RKO (cell line): Measurements from ENCODE around the gene RAMP3.
A peak's percentile ranks its signal among the peaks of the same experiment; 100 is the strongest.
"Not testable (repeated sequence)": the region's sequence is repeated elsewhere in the genome, so short reads cannot be mapped to it uniquely, and the experiment has no call there.

Source experiments
- DNase-seq: peaks from one replicate; pipeline ENCODE4 v3.0.0-alpha.2; 2016; ENCODE audit warnings: low spot score

RAMP3 gene

GRCh38 chr7:45196374-45196773 is 38.8 kb downstream of the RAMP3 start:
- DNase-seq = no peak

DNA sequence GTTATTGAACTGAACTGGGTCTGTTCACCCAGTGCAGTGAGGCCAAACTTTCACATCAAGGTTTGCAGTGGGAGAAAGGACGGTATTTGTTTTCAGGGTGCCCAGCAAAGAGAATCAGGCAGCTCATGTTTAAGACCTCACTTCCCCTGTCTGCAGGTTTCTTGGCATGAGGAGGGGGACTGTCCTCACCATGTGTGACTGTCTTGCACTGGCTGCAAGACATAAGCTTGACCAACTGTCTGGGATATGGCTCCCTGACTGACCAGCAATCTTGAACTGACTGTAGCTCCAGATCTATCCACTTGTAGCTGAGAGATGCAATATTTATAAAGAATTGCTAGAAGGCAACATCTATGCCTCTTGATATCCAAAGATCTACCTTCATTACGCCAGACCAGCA is 39.9 kb downstream of the RAMP3 start:
- DNase-seq = no peak

GRCh38 chr7:45198986-45199385 is 41.4 kb downstream of the RAMP3 start:
- no peak for DNase-seq

DNA sequence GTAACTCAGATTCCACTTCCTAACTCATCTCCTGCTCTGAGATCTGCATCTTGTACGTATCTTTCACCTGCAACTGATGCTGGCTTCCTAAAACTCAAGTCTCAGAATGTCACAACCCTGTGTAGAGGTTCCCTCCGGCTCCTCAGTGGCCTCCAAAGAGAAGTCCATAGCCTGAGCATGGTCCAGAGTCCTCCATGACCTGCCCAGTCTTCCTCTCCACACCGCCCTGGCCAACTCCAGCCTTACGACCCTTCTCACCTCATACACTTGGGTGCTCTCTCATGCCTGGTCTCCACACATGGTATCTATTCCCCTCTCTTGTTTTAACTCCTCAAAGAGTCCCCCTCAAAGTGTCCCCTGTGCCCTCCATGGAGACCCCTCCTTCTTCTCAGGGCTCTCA is 41.9 kb downstream of the RAMP3 start:
- no peak for DNase-seq

DNA sequence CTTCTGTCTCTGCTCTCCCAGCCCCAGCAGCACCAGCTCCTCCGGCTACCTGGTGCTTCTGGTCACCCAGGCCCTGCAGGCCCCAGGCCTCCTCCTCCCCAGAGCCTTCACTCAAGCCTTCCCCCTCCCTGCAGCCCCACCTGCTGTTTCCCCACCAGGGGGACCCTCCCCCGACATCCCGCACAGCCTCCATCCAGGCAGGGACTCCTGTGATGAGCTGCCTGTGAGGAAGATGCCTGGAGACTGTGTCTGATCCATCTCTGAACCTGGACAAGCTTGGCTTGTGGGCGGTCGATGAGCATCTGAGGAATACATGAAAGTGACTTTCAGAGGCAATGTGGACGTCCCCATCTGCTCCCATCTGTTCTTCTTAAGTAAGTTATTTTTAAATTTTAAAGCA is 45.0 kb downstream of the RAMP3 start:
- no peak for DNase-seq

- no peak for DNase-seq
These were observed 45.4 kb downstream of the RAMP3 start for GRCh38 chr7:45203036-45203435.

DNA sequence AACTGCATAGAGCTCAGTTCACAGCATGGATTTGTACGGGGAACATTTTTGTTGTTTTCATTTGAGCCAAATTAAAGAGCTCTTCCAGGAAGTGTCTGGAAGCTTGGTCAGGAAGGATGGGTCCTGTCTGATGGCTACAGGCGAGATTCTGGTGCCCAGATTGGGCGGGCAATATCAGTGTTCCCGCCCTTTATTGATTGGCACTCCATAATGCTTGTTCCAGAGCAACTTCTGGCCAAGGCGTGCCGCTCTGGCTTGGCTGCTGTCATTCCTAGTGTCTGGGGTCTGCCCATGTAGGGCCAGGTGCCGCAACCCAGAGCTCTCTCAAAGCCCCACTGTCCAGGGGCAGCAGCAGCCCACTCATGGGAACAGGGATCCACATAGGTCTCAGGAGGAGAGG is 45.9 kb downstream of the RAMP3 start:
- DNase-seq = no peak

- DNase-seq = no peak
These were observed 46.4 kb downstream of the RAMP3 start for GRCh38 chr7:45203936-45204445.

- DNase-seq = not testable (repeated sequence)
These were observed 48.7 kb downstream of the RAMP3 start for GRCh38 chr7:45206266-45206665.

GRCh38 chr7:45209909-45210308 is 52.3 kb downstream of the RAMP3 start:
- not testable (repeated sequence) for DNase-seq

DNA sequence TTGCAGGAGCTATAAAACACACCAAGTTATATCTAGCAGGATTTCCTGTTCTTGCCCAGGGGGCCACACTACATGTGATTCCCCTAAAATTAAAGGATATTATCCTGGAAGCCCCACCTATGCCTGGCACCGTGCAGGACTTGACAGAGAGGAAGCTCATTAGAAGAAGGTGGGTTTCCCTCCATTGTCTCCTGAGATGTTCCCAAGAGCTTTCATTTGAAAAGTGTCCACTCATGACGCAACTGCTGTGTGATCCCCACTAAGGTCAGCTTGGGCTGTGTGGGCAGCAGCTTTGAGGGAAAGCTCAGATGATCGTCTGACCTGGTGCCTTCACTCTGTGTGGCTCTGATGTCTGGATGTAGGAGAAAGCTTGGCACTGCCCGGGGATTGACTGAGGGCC is 53.5 kb downstream of the RAMP3 start:
- DNase-seq = no peak

DNA sequence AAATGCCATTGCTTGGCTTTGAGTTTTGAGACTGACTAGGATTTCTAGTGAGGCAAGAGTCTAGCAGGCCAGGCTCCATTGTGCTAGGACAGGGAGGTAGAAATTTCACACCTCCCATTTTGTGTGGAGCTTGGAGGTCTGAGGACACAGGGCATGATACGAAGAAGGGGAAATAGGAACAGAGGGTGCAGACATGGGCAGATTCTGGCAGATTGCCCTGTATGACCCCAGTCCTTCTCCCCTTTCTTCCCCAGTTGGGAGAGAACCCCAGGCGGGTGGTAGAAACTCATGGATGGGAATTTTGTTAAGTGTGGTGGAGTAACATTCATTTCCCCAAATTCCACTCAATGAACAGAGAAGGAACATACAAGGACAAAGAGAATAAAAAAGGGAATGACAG is 54.4 kb downstream of the RAMP3 start:
- no peak for DNase-seq

DNA sequence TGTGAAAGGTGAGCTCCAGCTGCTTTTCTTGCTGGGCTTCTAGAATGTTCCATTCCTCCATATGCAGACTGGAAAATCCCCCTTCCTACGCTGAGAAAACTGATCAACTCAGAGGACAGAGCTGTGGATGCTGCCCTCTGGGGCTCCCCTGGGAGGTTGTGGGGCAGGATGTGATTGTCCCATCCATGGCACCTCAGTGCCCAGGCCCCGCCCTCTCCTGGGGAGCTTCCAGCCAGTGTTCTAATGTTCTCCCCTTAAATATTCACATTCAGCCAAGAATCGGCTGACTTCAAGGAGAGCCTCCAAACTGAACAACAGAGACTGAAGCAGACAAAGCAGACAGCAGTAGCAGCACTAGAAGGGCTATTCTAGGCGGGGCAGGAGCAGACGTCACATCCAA is 55.0 kb downstream of the RAMP3 start:
- DNase-seq = no peak

GRCh38 chr7:45215601-45216062 is 58.0 kb downstream of the RAMP3 start:
- no peak for DNase-seq

- DNase-seq = no peak
These were observed 58.6 kb downstream of the RAMP3 start for GRCh38 chr7:45216181-45216580.

DNA sequence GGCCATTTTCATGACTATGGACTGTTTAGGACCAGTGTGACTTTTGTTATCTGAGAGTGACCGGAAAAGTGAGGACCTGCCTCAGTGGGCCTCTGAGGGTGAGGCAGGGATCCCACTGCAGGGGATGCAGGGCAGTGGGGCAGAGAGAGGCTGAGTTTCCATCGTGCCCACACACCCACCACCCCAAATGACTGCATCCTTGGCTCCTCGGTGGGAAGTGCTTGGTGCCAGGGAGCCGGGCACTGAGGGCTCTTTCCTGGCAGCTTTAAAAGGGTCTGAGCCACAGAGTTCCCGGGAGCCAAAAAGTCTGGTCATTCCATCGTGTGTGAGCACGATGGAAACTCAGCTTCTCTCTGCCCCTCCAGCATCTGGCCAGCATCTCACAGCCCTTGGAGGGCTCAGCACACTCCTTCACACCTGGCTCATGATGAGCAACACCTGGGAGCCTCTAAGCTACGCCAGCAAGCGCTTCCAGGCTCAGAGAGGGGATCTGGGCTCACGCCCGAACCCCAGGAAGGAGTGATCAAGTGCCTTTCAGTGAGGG is 59.1 kb downstream of the RAMP3 start:
- DNase-seq = no peak

DNA sequence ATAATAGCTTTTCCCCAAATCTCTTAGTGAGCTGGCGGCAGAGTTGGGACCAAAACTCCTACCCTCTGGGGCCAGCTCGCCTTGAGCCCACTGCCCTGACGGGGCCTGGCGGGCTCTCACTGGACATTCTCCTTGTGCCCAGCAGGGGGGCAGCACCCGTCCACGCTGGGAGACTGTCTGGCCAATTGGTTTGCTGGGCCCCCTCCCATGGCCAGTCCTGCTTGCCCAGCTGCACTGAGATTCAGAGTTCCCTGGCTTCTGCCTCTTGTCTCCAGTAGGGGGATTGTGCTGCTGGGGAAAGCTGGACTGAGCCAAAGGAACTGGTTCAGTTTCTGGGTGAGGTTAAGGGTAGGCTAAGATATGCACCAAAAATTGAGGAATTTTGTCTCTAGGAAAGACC is 59.8 kb downstream of the RAMP3 start:
- peak; percentile 12 for DNase-seq

- DNase-seq = no peak
These were observed 61.5 kb downstream of the RAMP3 start for GRCh38 chr7:45219130-45219529.

GRCh38 chr7:45219801-45220435 is 62.3 kb downstream of the RAMP3 start:
- DNase-seq = no peak

DNA sequence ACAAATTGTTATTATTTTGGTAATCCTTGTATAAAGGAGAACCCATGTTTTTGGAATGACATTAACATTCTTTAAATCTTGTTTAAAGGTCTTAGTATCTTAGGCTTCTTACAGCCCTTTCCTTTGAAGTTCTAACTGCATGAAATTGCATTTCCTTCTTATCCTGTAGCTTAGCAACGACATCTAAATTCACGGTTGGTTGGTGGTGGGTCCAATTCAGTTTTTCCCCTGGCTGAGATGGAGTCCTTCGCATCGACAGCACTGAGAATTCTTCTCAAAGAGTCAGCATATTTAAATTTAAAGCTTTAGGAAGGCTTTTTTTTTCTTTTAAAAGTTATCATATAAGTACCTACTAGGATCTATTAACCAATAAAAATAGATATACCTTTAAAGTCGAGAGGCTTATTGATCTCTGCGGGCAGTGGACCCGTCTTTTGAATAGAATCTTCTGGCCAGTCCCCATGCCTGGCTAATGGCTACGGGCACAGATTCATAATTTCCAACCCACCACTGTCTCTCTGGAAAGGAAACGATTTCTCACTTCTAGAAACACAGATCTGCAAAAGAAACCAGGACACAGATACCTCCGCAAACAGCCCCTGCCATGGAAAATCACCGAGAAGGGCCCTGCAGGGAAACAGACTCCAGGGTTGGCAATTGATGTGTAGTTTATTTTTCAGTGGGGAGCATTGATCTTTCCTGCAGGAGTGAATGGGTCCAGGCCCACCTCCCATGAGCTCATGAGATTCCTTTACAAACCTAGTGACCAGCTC is 63.4 kb downstream of the RAMP3 start:
- no peak for DNase-seq

GRCh38 chr7:45221896-45222604 is 64.5 kb downstream of the RAMP3 start:
- DNase-seq = no peak

DNA sequence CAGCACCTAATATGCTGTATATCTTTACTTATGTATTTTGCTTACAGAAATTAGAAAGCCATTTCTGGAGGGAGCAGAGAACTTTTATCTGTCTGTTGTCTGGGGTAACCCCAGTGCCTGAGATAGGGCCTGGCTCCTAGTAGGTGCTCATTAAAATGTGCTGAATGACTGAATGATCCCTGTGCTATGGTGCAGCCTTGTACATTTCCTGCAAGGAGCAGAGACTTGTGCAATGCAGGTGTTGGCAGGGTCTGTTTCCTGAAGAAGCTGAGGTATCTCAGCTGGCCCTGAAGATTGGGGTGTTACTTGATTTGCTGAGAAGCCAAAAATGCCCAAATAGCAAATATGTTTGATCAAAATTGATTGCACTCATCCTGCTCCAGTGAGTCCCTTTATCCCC is 65.5 kb downstream of the RAMP3 start:
- no peak for DNase-seq
